Femur (tissue), 1 donor: ENCODE data around the gene MGAT3.
"Not testable (repeated sequence)": the region's sequence is repeated elsewhere in the genome, so short reads cannot be mapped to it uniquely, and the experiment has no call there.

ENCODE experiments used
- DNase-seq: peaks from one replicate; pipeline ENCODE4 v3.0.0-alpha.2; 2017

MGAT3 gene

GRCh38 chr22:39518996-39519680, 62.3 kb downstream of the MGAT3 start:
- DNase-seq, result no peak

- DNase-seq, result peak; percentile 99
These were observed 62.9 kb downstream of the MGAT3 start for GRCh38 chr22:39519681-39520225.

- peak; percentile 89 for DNase-seq
These were observed 63.7 kb downstream of the MGAT3 start, which contains the start of gene ATF4 for GRCh38 chr22:39520226-39521105. Gene ATF4, plus strand, starts transcription at chr22:39520562. Its CDS starts 884 bp downstream, at chr22:39521446.

- not testable (repeated sequence) for DNase-seq
These were observed 64.5 kb downstream of the MGAT3 start for GRCh38 chr22:39521106-39521885.

- DNase-seq, result not testable (repeated sequence)
These were observed 65.3 kb downstream of the MGAT3 start for GRCh38 chr22:39522091-39522490.

GRCh38 chr22:39522567-39523300, 65.9 kb downstream of the MGAT3 start:
- DNase-seq, result no peak

- DNase-seq, result no peak
These were observed 67.4 kb downstream of the MGAT3 start for GRCh38 chr22:39524089-39524752.

GRCh38 chr22:39524753-39525657, 68.2 kb downstream of the MGAT3 start:
- DNase-seq, result no peak

- DNase-seq, result no peak
These were observed 68.8 kb downstream of the MGAT3 start for GRCh38 chr22:39525658-39525975.

GRCh38 chr22:39526736-39527171, 69.9 kb downstream of the MGAT3 start:
- DNase-seq, result no peak

GRCh38 chr22:39527481-39527961, 70.7 kb downstream of the MGAT3 start:
- no peak for DNase-seq

- DNase-seq, result no peak
These were observed 71.4 kb downstream of the MGAT3 start for GRCh38 chr22:39528080-39528661.

- DNase-seq, result peak; percentile 95
These were observed 72.1 kb downstream of the MGAT3 start for GRCh38 chr22:39528681-39529486.

GRCh38 chr22:39529487-39529851, 72.7 kb downstream of the MGAT3 start:
- DNase-seq, result no peak

- DNase-seq, result no peak
These were observed 73.3 kb downstream of the MGAT3 start for GRCh38 chr22:39530116-39530515.

- no peak for DNase-seq
These were observed 74.0 kb downstream of the MGAT3 start for GRCh38 chr22:39530692-39531331.

GRCh38 chr22:39532215-39533073, 75.6 kb downstream of the MGAT3 start, which contains the start of gene RPS19BP1:
Gene RPS19BP1, minus strand, starts transcription at chr22:39532748. Its CDS starts 10 bp downstream, at chr22:39532738.
- peak; percentile 99 for DNase-seq
